Globus pallidus (tissue), 1 donor: Measurements from ENCODE around the gene POLR3F.
"Not testable (repeated sequence)": the region's sequence is repeated elsewhere in the genome, so short reads cannot be mapped to it uniquely, and the experiment has no call there.

Source experiments
- DNase-seq: peaks from one replicate; pipeline ENCODE4 v3.0.0-alpha.2; 2015; ENCODE audit warnings: low spot score

The POLR3F gene

DNA sequence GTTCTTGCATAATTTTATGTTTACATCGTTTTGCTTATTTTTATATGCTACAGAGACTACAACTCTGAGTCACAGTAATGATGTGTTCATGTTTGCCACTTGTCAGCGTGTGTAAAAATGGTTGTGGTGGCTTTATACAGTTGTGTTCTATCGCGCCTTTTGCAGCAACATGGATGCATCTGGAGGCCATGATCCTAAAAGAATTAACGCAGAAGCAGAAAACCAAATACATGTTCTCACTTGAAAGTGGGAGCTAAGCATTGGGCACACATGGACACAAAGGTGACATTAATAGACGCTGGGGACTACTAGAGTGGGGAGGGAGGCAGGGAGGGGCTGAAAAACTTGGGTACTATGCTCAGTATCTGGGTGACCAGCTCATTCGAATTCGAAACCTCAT is 39.6 kb downstream of the POLR3F start:
- DNase-seq: no peak

DNA sequence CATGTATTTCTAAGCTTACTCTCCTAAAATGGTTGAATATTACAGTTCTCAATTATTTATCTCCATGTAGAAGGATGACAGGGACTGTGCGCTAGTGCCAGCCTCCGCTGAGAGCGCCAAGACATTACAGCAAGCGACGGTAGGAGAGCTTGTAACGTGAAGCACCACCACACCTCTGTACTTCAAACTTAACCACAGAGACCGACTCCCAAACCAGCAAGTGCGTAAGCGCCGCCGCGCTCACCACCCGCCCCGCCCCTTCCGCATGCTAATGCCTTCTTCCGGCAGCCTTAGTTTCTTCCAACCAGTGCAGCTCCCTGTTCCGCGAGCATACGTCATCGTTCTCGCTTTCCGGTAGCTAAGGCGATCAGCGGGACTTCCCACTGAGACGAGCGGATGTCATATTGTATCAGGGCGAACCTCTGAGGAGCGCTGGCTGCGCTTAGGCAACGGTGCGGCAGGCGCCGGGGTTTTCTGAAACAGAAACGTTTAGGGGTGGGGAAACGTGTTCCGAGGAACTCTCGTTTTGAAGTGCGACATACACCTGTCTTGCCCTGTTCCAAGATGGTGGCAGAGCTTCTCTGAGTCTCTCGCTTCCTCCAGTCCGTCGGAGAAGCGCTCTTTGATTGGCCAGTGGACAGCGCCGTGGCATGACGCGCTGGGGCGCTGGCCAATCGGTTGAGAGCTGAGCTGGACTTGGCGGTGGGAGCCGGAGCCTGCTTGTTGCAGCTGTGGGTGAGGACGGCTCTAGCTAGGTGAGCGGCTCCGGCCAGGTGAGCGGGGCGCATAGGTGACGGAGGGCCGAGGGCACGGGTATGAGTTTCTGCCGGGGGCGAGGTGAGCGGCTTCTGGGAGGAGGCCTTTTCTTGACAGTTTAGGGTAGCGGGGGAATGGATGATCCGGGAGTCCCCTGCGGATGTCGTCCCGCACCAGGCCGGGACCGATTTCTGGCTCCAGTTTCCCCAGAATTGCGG is 40.3 kb downstream of the POLR3F start, which contains the start of gene SEC23B:
SEC23B (plus strand) TSS at position 723 of the 974 bp plus-strand sequence. CDS start 2,896 bp downstream, outside the sequence.
- peak; percentile 98 for DNase-seq

DNA sequence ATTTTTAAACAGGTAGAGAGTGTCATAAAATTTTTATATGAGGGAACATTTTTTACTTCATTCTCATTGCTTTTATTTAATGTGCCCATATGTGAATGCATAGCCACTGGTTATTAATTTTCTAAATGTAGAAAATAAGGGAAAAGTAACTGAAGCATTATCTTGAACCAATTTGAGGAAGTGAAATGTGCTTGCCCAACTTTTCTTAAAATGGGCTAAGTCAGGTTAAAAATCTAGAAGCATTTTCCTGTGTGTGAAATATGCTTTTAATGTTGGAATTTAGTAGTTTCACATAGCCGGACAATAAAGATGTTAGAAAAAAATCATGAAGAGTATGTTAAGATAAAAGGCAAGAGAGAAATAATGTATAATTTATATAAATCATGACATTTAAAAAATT is 44.4 kb downstream of the POLR3F start:
- no peak for DNase-seq

DNA sequence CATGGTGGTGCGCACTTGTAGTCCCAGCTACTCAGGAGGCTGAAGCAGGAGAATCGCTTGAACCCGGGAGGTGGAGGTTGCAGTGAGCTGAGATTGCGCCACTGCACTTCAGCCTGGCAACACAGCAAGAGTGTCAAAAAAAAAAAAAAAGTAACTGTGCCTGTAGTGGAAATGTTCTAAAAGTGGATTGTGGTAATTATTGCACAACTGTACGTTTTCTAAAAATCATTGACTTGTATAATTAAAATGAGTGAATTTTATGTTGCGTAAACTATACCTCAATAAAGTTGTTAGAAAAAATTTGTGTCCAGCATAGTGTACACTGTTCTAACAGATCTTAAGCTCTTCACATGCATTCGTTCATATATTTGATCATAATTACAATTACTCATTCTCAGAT is 46.0 kb downstream of the POLR3F start:
- no peak for DNase-seq

DNA sequence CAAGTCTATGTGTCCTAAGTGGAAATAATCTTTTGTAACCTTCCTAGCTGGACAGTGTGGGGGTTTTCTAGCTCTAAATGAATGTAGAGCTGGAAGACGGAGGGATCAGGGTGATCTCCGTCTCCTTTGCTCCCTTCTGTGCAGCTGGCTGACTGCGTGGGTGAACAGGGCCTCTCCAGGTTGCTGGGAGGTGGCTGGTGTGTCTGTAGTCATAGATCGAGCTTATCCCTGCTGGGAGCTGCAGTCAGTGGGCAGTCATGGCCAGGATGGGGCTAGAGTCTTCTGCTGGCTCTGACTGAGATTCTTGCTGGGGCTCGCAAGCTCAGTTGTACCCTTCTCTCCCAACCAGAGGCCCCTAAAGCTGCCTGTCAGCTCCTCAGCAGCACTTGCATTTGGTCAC is 46.9 kb downstream of the POLR3F start:
- DNase-seq: no peak

DNA sequence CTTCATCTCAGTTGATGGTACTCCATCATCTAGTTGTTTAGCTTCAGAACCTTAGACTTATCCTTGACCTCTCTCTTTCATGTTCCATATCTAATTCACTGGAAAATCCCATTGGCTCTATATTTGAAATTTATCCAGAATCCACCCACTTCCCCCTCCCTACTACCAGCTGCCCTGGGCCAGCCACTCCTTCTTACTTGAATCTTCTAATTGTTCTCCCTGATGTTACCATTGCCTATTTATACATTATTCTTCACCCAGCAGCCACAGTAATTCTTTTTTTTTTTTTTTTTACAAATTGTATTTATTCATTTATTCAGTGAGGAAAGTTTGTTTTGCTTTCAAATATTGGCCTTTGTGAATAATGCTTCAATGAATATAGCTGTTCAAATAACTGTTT is 48.8 kb downstream of the POLR3F start:
- no peak for DNase-seq

DNA sequence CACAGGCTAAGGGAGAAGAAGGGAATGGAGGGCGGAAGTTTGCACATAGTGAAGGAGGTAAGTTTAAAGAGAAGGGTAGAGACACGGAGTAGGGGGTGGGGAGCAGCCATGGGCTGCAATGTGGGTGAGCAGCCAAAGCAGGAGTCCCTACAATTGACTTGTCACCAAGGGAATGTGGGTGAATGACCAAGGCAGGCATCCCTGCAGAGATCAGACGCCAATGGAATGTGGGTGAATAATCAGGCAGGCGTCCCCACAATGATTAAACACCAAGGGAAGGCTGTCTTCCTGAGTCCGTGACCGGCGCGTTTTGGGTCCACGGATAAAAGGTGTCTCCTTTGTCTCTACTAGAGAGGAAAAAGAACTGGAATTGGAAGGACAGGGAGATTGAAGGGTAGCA is 54.9 kb downstream of the POLR3F start:
- not testable (repeated sequence) for DNase-seq

DNA sequence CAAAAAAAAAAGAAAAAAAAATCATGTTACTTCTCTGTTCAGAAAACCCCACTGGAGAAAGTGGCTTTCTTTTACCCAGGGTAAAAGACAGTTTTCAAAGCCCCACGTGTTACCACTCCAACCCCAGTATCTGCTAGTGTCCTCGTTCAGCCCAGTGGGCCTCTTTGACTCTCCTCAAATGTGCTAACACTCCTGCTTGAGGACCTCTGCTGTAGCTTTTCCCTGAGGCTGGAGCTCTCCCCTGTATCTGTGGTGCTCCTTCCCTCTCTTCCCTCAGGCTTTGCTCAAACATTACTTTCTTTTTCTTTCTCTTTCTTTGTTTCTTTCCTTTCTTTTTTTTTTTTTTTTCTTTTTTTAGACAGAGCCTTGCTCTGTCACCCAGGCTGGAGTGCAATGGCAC is 55.9 kb downstream of the POLR3F start:
- DNase-seq: no peak

DNA sequence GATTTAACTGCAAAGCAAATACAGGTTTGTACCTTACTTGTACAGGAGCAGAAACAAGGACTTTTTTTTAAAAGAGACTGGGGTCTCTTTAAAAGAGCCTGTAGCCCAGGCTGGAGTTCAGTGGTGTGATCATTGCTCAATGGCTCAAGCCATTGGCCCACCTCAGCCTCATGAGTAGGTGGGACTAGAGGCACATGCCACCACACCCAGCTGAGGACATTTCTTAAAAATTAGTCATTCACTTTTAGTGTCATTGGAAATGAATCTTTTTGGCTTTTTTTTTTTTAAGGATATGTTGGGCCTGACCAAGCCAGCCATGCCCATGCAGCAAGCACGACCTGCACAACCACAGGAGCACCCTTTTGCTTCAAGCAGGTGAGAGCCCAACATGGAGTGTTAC is 57.5 kb downstream of the POLR3F start:
- no peak for DNase-seq

DNA sequence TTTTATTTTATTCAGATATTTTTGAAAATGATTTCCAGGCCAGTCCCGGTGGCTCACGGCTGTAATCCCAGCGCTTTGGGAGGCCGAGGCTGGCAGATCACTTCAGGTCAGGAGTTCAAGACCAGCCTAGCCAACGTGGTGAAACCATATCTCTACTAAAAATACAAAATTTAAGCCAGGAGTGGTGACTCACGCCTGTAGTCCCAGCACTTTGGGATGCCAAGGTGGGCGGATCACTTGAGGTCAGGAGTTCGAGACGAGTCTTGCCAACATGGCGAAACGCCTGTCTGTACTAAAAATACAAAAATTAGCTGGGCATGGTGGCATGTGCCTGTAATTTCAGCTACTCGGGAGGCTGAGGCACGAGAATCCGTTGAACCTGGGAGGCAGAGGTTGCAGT is 59.6 kb downstream of the POLR3F start:
- not testable (repeated sequence) for DNase-seq

DNA sequence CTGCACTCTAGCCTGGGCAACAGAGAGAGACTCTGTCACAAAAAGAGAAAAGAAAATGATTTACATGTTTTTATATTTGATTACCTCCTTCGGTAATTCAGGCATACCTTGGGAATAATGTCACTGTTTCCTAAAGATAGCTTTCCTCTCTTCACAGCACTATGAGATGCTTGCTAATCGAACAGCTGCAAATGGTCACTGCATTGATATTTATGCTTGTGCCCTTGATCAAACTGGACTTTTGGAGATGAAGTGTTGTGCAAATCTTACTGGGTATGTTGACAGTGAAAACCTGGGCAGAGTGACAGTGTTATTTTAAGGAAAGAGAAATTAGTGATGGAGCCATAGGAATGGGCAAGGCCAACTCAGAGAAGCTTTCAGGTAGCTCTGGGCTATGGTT is 60.1 kb downstream of the POLR3F start:
- no peak for DNase-seq

DNA sequence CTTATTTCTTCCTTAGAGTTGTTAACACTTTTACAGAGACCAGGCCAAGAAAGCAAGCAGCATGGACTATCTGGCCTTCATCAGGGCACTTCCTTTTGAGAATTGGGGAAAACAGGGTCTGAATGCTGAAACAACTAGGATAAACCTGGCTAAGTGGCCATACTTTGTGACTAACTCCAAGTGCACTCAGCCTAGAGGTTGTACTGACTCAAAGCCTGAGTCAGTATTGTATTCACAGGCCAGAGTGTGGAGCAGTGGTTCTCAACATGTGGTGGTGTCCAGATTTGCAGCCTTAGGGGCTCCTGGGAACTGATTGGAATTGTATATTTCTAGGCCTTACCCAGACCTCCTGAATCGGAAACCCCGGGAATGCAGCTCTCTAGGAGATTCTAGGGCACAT is 60.6 kb downstream of the POLR3F start:
- no peak for DNase-seq

DNA sequence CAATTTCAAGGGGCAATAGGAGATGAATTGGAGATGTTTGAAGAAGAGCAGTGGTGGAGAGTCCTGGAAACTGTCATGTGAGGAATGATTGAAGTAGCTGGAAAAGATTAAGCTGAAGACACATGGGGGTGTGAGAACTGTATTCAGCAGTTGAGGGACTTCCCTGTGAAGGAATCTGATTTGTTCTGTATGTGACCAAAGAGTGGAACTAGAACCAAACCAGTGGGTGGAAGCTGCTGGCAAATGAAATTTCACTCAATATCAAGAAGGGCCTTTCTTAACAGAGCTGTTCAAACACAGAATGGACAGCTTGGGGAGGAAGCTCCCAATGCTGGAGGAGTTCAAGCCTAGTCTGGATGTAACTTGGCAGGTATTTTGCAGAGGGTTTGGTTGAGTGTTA is 61.9 kb downstream of the POLR3F start:
- DNase-seq: no peak

DNA sequence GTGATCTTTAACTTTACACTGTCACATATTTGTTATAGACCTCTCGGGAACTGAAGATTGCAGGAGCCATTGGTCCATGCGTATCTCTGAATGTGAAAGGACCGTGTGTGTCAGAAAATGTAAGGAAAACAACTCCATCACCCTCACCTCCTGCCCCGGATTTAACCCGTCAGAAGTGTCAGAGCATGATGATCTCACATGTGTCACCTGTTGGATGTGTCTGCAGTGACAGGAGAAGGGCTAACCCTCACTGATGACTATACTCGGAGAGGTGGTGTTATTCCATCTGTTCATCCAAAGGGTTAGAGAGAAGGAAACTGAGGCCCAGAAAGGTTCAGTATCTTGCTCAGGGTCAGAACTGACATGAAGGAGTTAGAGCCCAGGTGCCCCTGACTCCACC is 65.4 kb downstream of the POLR3F start:
- DNase-seq: no peak

DNA sequence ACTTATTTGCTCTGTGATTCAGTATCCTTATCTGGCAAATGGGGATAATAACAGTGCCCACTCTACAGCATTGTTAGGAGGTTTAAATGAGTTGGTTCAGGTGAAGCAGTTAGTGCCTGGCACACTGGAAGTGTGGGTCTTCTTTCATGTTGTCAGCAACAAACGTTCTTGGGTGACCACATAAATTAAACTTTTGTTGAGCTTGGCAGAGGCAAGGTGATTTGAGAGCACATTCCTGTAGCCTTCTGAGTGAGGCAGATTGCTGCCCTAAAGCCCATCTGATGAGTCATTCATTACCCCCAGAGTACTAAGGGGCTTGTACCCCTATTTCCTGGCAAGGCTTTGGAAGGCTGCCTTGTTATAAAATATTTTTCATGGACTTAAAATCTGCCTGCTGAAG is 66.3 kb downstream of the POLR3F start:
- DNase-seq: no peak

DNA sequence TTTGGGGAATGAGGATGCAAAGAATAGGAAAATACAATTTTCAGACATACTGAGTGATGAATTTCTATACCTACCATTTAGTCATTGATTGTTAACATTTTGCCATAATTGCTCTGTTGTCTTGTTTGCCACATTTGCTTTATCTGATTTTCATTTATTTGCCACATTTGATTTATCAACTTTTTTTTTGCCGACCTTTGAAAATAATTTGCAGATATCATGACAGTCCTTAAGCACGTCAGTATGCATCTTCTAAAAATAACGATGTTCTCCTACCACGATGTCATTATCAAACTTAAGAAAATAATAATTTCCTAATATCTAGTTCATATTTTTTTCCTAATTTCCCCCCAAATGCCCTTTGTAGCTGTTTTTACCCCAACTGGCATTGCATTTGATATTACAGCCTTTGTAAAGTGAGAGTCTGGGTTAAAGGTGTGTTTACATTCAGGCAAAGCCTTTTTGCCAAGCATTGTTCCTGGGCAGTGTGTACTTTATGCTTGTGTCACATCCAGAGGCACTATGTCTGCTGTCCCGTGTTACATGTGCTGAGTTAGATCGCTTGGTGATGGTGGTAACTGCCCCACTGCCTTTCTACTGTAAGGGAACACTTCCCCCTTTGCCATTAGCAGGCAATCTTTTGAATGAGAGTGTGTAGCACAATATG is 66.9 kb downstream of the POLR3F start:
- no peak for DNase-seq
